GM23338 (cell line): Measurements from ENCODE around the gene TECPR2. TPM values are rescaled to one million over a fixed set of nuclear protein-coding genes. Genes with fewer than 3 reads are reported as not detected.
A peak's percentile ranks its signal among the peaks of the same experiment; 100 is the strongest.

Experiments
- ATAC-seq: fragments of 200-7000 bp; cut with Tn5 transposase; 3 replicates; pipeline ENCODE4 v1.9.1; 2020
- DNase-seq: peaks from one replicate; pipeline ENCODE4 v3.0.0-alpha.2; 2015; ENCODE audit warnings: low spot score
- H2AFZ ChIP-seq: fragments of 200-600 bp; sonication (generic); 2 replicates; pipeline ENCODE4 v1.8.0; 2016; ENCODE audit warnings: antibody characterized with exemption, mild to moderate bottlenecking, moderate library complexity
- H3F3A ChIP-seq: fragments of 200-600 bp; sonication (generic); replicated peaks from 2 replicates; pipeline ENCODE4 v1.8.0; 2017; ENCODE audit warnings: antibody characterized with exemption, mixed run types, low read depth
- H3K27ac ChIP-seq: fragments of 200-600 bp; sonication (generic); 2 replicates; pipeline ENCODE4 v1.6.1; 2016; ENCODE audit warnings: low read depth
- H3K27me3 ChIP-seq: fragments of 200-600 bp; sonication (generic); 2 replicates; pipeline ENCODE4 v1.8.0; 2016; ENCODE audit warnings: mild to moderate bottlenecking, mixed run types, moderate library complexity; ENCODE audit not compliant: insufficient read depth
- H3K36me3 ChIP-seq: fragments of 200-600 bp; sonication (generic); 2 replicates; pipeline ENCODE4 v1.8.0; 2016; ENCODE audit warnings: mild to moderate bottlenecking; ENCODE audit not compliant: insufficient read depth
- H3K4me1 ChIP-seq: fragments of 200-600 bp; sonication (generic); 2 replicates; pipeline ENCODE4 v1.8.0; 2016; ENCODE audit warnings: mild to moderate bottlenecking, moderate library complexity; ENCODE audit not compliant: insufficient read depth
- H3K4me2 ChIP-seq: fragments of 200-600 bp; sonication (generic); 2 replicates; pipeline ENCODE4 v1.7.1; 2017; ENCODE audit warnings: mixed run types
- H3K4me3 ChIP-seq: fragments of 200-600 bp; sonication (generic); 2 replicates; pipeline ENCODE4 v1.6.1; 2016; ENCODE audit warnings: mixed run types
- H3K79me2 ChIP-seq: fragments of 200-600 bp; sonication (generic); replicated peaks from 2 replicates; pipeline ENCODE4 v1.8.0; 2017; ENCODE audit warnings: mild to moderate bottlenecking; ENCODE audit not compliant: insufficient read depth
- H3K9me2 ChIP-seq: fragments of 200-600 bp; sonication (generic); 2 replicates; pipeline ENCODE4 v1.8.0; 2017; ENCODE audit not compliant: insufficient read depth
- H4K20me1 ChIP-seq: fragments of 200-600 bp; sonication (generic); replicated peaks from 2 replicates; pipeline ENCODE4 v1.8.0; 2017; ENCODE audit warnings: mild to moderate bottlenecking; ENCODE audit not compliant: insufficient read depth
- H3K27ac Mint-ChIP-seq: 2 replicates; pipeline ENCODE4 v1.8.0; 2020; ENCODE audit warnings: inconsistent platforms, mild to moderate bottlenecking, moderate library complexity, mixed read lengths
- H3K27me3 Mint-ChIP-seq: 3 replicates; pipeline ENCODE4 v1.8.0; 2022; ENCODE audit warnings: low read depth, mild to moderate bottlenecking, moderate library complexity, mixed read lengths, inconsistent platforms; ENCODE audit not compliant: insufficient read depth, poor library complexity
- H3K36me3 Mint-ChIP-seq: 3 replicates; pipeline ENCODE4 v1.8.0; 2021; ENCODE audit warnings: low read depth, mild to moderate bottlenecking, inconsistent platforms, moderate library complexity, mixed read lengths
- H3K4me1 Mint-ChIP-seq: 3 replicates; pipeline ENCODE4 v1.8.0; 2020; ENCODE audit warnings: mild to moderate bottlenecking, inconsistent platforms, mixed read lengths
- H3K4me3 Mint-ChIP-seq: 3 replicates; pipeline ENCODE4 v1.8.0; 2021; ENCODE audit warnings: moderate library complexity, mild to moderate bottlenecking, inconsistent platforms, mixed read lengths
- H3K9me3 Mint-ChIP-seq: 3 replicates; pipeline ENCODE4 v1.8.0; 2020; ENCODE audit warnings: moderate library complexity, mild to moderate bottlenecking, inconsistent platforms, mixed read lengths
- CREB1 ChIP-seq: fragments of 250-450 bp; sonication (Bioruptor Pico); IDR thresholded peaks from 2 replicates; pipeline ENCODE4 v1.5.0; 2020; ENCODE audit warnings: low read depth, mild to moderate bottlenecking, moderate library complexity
- CTCF ChIP-seq, 2 experiments: fragments of 200-600 bp in 1 of 2; sonication (generic) in 1 of 2; conservative IDR thresholded peaks; 2 replicates each; pipeline versions ENCODE4 v1.5.1 to v1.6.1; 2016 to 2017; ENCODE audit warnings: antibody characterized with exemption in 2 of 2, low read depth in 2 of 2, mild to moderate bottlenecking in 2 of 2, moderate library complexity in 1 of 2
- ETS1 ChIP-seq: IDR thresholded peaks from 2 replicates; pipeline ENCODE4 v1.6.1; 2016; ENCODE audit warnings: antibody characterized with exemption
- EZH2 ChIP-seq: fragments of 200-600 bp; sonication (generic); IDR thresholded peaks from one replicate; pipeline ENCODE4 v1.8.0; 2017; ENCODE audit warnings: antibody characterized with exemption, mild to moderate bottlenecking, low read depth; ENCODE audit not compliant: unreplicated experiment
- EZH2phosphoT487 ChIP-seq: fragments of 200-600 bp; sonication (generic); IDR thresholded peaks from one replicate; pipeline ENCODE4 v1.8.1; 2018; ENCODE audit warnings: antibody characterized with exemption; ENCODE audit not compliant: unreplicated experiment
- JUNB ChIP-seq: IDR thresholded peaks from one replicate; pipeline ENCODE4 v1.6.1; 2016; ENCODE audit warnings: antibody characterized with exemption; ENCODE audit not compliant: unreplicated experiment
- NANOG ChIP-seq: IDR thresholded peaks from 2 replicates; pipeline ENCODE4 v1.6.1; 2016; ENCODE audit warnings: antibody characterized with exemption, borderline replicate concordance
- POLR2AphosphoS5 ChIP-seq: IDR thresholded peaks from 2 replicates; pipeline ENCODE4 v1.6.1; 2016; ENCODE audit warnings: antibody characterized with exemption, low read depth
- REST ChIP-seq: IDR thresholded peaks from one replicate; pipeline ENCODE4 v1.6.1; 2018; ENCODE audit warnings: antibody characterized with exemption; ENCODE audit not compliant: unreplicated experiment
- STAT1 ChIP-seq: IDR thresholded peaks from one replicate; pipeline ENCODE4 v1.6.1; 2016; ENCODE audit warnings: antibody characterized with exemption; ENCODE audit not compliant: unreplicated experiment
- ZNF114 ChIP-seq: fragments of 250-450 bp; sonication (Bioruptor Pico); IDR thresholded peaks from 2 replicates; pipeline ENCODE4 v1.5.0; 2020; ENCODE audit warnings: mild to moderate bottlenecking, moderate library complexity
- ZNF331 ChIP-seq: fragments of 250-450 bp; sonication (Bioruptor Pico); IDR thresholded peaks from 2 replicates; pipeline ENCODE4 v1.5.0; 2020; ENCODE audit warnings: low read depth, mild to moderate bottlenecking, moderate library complexity
- ZNF462 ChIP-seq: fragments of 250-450 bp; sonication (Bioruptor Pico); IDR thresholded peaks from 2 replicates; pipeline ENCODE4 v1.5.0; 2020; ENCODE audit warnings: mild to moderate bottlenecking, moderate library complexity
- polyA plus RNA-seq: library from polyadenylated mRNA; unstranded; fragments of >200 nt; fragmentation: Nextera tagmentation; extraction: Ambion mirVana; gene quantifications from 2 replicates; pipeline ENCODE4 v1.2.1, GENCODE V29; 2016
- total RNA-seq: library from RNA; depleted of rRNA; stranded (reverse); fragments of >200 nt; shearing (Covaris generic); gene quantifications from 2 replicates; pipeline ENCODE4 v1.2.3, GENCODE V29; 2014

Gene TECPR2
- total and polyA plus RNA-seq, 2 experiments from 2014 or later: 4.8 to 20.5 TPM

GRCh38 chr14:102503641-102504327, 141.0 kb downstream of the TECPR2 start:
- peaks cover 7% of the 10 kb centered on the region for H3K27me3 Mint-ChIP-seq
- peaks cover 4% of the 10 kb centered on the region; the same call in 1 of the 2 replicates for H4K20me1 ChIP-seq
- no peak overlapping the region for H3K27ac Mint-ChIP-seq
- no peaks in the 10 kb centered on the region for H3K9me2 ChIP-seq
- no peaks in the 10 kb centered on the region for H3K79me2 ChIP-seq
- no peak overlapping the region for H3K4me3 Mint-ChIP-seq
- ATAC-seq (no peak), DNase-seq (no peak)
- no peaks in the 10 kb centered on the region for H3K4me1 ChIP-seq
- 0 out of 2 replicates have a peak, but pooled peaks cover 2% of the 10 kb centered on the region for H3K36me3 ChIP-seq
- peaks cover 8% of the 10 kb centered on the region for H3K4me1 Mint-ChIP-seq
- no peak overlapping the region for H3K4me3 ChIP-seq
- H3K4me2 ChIP-seq: no peak overlapping the region
- no peaks in the 10 kb centered on the region for H3K9me3 Mint-ChIP-seq
- peaks cover 8% of the 10 kb centered on the region; the same call in 1 of the 2 replicates for H3K27me3 ChIP-seq
- H3K36me3 Mint-ChIP-seq: peaks cover 10% of the 10 kb centered on the region; the same call in 2 of the 3 replicates
- H2AFZ ChIP-seq: no peak overlapping the region
- H3F3A ChIP-seq: peaks cover 16% of the 10 kb centered on the region
- peak overlapping the region; percentile 63; the same call in 1 of the 2 replicates for H3K27ac ChIP-seq
- TF ChIP-seq REST: no peak
- no peak for TF ChIP-seq NANOG
- TF ChIP-seq EZH2phosphoT487: no peak
- no peak for TF ChIP-seq EZH2
- no peak for TF ChIP-seq ZNF462 (CRISPR knock-in tag)
- TF ChIP-seq ZNF331 (CRISPR knock-in tag): no peak
- no peak for TF ChIP-seq CREB1
- no peak for TF ChIP-seq ZNF114 (CRISPR knock-in tag)
- TF ChIP-seq STAT1: no peak
- no peak for TF ChIP-seq JUNB
- TF ChIP-seq CTCF (conservative IDR thresholded peaks at IDR 0.05; ENCODE audit: low read depth in 2 of 2): no peak
- TF ChIP-seq POLR2AphosphoS5: no peak
- no peak for TF ChIP-seq ETS1
